Activated CD4-positive, alpha-beta T cell treated with anti-CD3 and anti-CD28 coated beads for 1 hour (primary cell): ENCODE data around the gene TMPRSS3.

Experiments used
- DNase-seq: peaks from one replicate; pipeline ENCODE4 v3.0.0-alpha.2; 2020

Gene TMPRSS3

GRCh38 chr21:42387164-42387563, 8.7 kb downstream of the TMPRSS3 start:
- no peak for DNase-seq

- DNase-seq: no peak
Observed at GRCh38 chr21:42386034-42386591, 9.7 kb downstream of the TMPRSS3 start.

- DNase-seq: no peak
Observed at GRCh38 chr21:42385619-42386018, 10.2 kb downstream of the TMPRSS3 start.

GRCh38 chr21:42384989-42385388, 10.9 kb downstream of the TMPRSS3 start:
- no peak for DNase-seq

DNA sequence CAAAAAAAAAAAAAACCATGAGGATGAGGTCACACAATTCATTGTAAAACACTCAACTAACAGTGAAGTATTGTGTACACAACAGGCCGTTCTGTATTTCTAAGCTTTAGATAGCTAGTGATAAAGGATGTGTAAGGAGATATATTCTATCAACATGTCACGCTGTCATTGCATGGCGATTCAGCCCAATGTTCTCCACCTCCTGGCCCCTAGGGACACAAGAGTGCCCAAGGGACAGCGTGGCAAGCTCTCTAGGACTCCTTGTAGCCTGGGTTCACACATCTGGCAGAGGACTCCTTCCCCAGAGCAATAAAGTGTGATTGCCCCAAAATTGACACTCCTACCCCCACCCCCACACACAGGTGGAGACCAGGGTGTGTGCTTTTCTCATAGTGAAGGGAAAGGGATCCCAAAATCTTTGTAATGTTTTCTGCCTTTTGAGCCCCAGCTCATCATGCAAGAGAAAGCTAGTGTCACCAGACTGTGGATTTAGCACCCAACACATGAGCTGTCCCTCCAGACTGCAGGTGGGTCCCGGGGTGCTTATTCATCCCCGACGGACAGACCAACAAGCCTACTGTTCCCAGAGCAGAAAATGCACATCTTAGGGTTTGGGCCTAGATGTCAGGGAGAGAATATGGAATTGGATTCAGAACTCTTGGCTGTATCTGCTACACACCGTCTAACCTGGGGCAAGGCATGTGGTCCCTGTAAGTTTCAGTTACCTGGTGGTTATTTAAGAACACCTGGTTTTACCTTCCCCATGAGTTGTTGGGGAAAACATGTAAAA, 11.5 kb downstream of the TMPRSS3 start:
- DNase-seq: no peak

DNA sequence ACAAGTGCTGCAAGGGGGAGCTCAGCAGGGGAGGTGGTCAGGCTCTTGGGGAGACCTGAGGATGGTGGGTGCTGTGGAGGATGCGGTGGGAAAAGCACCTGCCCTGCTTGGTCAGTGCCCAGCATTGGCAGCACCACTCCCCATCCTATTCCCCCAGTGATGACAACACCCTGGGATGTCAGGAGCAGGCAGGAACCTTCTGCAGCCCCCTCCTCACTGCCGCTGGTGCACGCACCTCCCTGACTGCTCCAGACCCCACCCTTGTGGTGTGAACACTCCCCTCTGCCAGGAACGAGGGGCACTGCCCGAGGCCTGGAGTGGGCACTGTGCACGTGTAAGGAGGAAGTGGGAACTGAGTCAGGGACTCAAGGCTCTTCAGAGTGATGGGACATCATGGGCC, 12.5 kb downstream of the TMPRSS3 start:
- DNase-seq: no peak

GRCh38 chr21:42382915-42383314, 12.9 kb downstream of the TMPRSS3 start:
- DNase-seq: no peak

DNA sequence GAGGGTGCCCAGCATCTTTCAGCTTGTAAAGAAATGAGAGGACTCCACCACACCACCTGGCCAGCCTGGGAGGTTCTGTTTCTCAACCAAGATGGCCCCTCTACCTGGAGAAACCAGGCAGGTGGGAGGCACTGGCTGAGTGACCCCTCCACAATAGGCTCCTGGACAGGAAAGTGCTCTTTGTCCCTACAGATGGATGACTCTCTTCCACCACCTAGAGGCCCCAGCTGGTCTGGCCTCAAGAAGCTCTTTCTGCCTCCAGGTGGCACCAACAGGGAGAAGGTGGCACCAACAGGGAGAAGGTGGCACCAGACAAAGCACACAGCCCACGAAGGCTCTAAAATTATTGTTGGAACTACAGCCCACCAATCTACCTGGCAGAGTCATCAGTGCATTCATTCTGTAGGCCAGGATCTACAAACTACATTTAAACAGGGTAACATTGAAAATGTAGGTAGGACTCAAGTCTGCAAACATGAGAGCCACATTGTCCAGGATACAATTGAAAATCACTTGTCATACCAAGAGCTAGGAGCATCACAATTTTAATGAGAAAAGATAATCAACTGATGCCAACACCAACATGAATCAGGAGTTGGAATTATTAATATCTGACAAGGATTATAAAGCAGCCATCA, 14.4 kb downstream of the TMPRSS3 start:
- no peak for DNase-seq

DNA sequence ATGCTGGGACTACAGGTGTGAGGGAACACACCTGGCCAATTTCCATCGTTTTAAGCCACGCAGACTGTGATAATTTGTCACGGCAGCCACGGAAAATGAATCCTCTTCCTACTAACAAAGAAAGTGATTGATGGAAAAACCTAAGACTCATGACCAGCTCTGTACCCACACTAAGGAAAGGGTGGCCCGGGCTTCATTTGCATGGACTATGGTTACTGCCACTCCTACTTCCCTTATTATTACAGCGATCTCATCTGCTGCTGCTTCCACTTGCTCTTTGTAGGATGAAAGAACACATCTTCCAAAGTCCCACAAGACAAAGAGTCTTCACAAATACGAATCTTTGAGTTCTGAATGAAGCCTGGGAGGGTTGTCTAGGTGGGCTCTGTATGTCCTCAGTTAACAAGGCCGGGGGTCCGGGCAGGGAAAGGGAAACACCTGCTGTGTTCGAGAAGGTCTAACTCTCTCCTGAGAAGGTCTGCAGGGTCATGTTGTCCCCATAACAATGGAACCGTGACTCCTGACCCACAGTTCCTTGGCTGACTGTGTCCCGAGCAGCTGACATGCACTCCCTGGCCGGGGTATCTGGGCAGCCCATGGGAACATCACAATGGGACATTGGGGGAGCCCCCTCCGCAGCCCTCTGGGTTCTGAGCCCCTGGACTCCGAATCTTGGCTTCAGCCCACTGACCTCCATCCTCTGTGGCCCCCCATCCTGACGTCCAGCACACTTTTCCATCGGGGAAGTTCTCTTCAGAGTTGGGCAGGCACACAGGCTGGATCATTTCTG, 16.2 kb downstream of the TMPRSS3 start:
- DNase-seq: no peak

- DNase-seq: no peak
Observed at GRCh38 chr21:42378418-42378817, 17.4 kb downstream of the TMPRSS3 start.

DNA sequence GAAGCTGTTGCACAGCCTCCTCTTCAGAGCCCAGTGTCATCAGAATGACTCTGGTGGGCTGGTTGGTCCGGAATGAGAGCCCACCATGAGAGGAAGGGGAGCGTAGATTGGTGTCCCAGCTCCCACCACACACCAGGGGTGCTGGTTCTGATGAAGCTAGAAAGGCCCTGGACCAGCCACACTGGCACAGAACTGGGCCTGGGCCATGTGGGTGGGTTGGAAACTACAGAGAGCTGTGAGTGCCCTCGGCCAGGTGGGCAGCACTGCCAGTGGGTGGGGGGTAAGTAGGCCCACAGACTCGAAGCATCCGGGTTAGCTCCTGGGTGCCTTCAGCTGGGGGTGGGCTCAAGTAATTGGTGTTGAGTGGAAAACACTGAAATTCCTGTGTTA, 17.9 kb downstream of the TMPRSS3 start:
- no peak for DNase-seq

GRCh38 chr21:42377211-42377950, 18.5 kb downstream of the TMPRSS3 start:
- no peak for DNase-seq

DNA sequence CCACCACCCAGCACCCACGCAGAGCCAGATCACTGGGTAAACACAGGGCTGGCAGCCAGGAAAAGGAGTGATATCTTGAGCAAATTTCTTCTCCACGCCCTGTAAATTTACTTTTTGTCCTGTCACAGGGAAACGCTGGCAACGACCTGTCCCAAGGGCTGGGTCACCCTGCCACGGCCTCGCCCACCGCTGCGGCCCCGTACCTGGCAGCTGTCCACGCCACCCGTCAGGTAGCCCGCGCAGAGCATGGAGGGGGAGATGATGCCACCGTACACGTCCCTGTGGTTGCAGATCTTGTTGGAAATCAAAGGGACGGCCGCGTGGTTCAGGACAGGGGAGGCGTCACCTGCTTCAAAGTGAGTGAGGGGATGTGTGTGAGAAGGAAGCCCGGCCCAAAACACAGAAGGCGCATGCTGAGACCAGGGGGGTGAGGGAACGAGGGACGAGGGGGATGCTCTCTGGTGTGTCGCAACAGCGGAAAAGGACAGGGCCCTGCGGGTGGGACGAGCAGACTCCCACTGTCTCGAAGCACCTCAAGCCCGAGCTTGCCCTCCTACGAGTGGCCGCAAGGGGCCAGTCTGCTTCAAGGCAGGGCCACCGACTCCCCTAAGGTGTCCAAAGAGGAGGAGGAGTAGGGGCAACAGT, 19.4 kb downstream of the TMPRSS3 start:
- DNase-seq: no peak

DNA sequence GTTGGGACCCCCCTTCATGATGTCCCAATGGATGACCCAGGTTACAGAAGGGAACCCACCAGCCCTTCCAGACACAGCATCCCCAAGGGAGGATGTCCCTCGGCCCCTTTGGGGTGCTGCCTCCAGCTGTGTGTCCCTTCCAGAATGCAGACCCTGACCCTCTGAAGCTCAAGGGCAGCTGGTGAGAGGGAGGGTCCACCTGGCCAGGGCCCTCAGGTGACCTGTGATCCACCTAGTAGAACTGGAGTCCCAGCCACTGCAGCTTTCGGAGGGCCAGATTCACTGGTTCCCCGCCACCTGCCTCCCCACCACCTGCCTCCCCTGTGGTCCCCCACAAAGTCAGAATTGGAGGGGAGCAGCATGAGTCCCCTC, 19.9 kb downstream of the TMPRSS3 start:
- no peak for DNase-seq

DNA sequence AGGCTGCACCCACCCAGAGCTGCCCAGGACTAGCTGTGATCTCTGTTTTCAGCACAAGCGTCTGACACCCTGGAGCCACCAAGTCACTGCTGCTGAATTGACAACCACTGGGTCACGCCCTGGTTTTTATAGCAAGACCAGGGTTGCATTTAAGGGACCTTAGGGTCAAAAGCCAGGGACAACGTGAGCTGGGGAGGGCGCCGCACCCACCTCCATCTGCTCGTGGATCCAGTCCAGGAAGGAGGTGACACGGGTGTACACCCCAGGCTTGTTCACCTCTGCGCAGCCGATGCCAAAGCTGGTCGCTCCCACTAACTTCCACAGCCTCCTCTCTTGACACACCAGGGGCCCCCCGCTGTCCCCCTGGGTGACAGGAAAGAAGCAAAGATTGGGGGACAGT, 20.3 kb downstream of the TMPRSS3 start:
- no peak for DNase-seq

DNA sequence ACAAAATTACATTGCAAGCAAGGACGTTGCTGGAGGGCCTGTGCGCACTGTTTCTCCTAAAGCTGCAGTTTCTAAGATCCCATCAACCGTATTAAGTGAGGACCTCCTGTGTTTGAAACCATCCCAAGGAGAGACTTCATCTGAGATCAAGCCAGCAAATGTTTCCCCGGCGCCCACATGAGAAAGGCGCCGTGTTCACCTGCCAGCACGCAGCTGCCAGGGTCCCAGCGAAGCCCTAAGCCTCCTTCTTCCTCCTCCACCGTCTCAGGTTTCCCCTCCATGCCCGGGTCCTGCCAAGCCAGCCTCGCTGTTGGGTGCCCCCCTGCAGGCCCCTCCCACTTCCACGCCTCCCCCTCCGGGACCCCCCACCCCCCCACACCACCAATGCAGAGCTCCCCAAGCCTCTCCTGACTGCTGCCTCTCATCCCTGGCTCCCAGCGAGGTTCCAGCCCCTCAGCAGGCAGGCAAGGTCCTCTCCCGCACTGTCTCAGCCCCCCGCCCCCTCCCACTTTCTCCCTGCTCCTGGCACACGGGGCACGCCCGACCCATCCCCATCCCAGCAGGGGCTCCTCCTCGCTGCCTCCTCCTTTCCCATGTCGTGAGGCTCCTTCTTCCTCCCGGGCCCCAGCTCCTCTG, 20.9 kb downstream of the TMPRSS3 start:
- DNase-seq: no peak

GRCh38 chr21:42374457-42374856, 21.4 kb downstream of the TMPRSS3 start:
- DNase-seq: no peak

DNA sequence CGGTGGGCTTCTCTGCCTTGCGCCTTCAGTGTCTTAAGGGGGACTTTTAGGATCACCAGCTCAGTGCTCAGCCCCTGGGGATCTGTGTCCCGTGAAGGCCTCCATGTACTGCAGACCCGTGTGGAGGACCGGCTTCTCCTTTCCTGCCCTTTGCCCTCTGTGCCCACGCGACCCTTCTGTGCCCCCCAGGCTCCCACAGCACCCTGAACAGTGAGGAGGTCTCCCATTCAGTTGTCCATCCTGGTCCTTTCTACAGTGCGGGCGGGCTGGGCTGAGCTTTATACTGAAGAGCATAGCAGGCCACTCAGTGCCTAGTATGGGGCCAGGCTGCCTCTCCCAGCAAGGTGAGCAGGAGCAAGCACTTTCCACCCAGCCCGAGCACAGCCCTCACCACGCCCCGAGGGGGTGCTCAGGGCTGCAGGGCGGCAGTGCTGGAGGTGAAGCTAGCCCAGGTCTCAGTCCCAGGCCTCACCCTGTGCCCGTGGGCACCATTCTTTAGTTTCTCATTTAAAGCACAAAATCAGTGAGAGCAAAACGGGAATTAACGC, 21.9 kb downstream of the TMPRSS3 start:
- no peak for DNase-seq

DNA sequence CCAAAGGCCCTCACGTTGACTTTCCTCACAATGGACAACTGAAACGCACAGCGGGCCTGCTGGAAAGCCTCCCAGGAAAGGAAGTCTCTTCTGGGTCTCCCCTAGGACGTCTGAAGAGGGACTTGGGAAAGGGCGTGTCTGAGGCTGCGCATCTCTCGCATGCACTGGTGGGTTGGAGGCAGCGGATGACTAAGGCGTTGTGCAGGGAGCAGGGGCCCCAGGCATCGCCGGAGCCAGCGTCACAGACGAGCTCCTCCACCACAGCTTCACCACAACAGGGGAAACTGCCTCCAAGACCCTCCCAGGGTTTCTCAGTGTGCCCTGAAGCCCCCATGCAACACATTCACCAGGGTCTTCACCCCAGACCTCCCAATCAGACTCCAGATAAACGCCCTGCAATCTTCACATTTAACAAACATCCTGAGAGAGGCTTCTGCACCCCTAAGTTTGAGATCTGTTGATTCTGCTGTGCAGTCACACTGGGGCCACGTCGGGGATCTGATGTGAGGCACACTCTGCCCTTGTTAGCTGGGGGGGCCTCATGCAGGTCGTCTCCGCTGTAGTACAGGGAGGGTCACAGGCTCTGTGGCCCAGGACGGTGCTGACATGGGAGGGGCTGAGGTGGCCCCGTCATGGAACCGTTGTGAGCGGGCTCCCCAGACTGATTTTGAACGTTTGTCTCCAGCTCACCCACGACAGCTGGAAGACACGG, 22.5 kb downstream of the TMPRSS3 start:
- DNase-seq: no peak

DNA sequence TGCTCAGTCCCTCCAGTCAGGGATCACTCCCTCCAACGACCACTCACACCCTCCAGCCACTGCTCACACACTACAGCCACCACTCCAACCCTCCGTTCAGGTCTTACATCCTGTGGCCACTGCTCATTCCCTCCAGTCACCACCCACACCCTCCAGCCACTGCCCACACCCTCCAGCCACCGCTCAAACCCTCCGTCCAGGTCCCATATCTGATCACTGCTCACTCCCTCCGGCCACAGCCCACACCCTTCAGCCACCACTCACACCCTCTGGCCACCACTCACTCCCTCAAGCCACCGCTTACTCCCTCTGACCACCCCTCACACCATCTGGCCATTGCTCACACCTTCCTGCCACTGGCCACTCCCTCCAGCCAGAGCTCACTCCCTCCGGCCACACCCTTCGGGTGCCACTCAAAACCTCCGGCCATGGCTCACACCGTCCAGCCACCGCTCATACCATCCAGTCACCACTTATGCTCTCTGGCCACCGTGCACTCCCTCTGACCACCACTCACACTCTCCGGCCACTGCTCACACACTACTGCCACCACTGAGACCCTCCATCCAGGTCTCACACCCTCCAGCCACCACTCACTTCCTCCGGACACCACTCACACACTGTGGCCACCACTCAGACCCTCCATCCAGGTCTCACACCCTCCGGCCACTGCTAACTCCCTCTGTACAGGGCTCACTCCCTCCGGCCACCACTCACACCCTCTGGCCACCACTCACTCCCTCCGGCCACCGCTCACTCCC, 24.8 kb downstream of the TMPRSS3 start:
- no peak for DNase-seq
